Upper lobe of left lung (tissue), 4 donors: Measurements from ENCODE around the gene USP24.

Source experiments
- CTCF ChIP-seq, 6 experiments: fragments of 450-650 bp in 4 of 6; fragments of 200-600 bp in 2 of 6; sonication (generic) in 2 of 6; IDR thresholded peaks; one replicate each; pipeline ENCODE4 v1.5.1; 2016 to 2019; ENCODE audit warnings: antibody characterized with exemption in 6 of 6
- POLR2AphosphoS5 ChIP-seq, 2 donors: sonication (generic); formaldehyde crosslinking; IDR thresholded peaks; one replicate each; pipeline ENCODE4 v1.5.1; 2017; ENCODE audit warnings: antibody characterized with exemption in 2 of 2

DNA sequence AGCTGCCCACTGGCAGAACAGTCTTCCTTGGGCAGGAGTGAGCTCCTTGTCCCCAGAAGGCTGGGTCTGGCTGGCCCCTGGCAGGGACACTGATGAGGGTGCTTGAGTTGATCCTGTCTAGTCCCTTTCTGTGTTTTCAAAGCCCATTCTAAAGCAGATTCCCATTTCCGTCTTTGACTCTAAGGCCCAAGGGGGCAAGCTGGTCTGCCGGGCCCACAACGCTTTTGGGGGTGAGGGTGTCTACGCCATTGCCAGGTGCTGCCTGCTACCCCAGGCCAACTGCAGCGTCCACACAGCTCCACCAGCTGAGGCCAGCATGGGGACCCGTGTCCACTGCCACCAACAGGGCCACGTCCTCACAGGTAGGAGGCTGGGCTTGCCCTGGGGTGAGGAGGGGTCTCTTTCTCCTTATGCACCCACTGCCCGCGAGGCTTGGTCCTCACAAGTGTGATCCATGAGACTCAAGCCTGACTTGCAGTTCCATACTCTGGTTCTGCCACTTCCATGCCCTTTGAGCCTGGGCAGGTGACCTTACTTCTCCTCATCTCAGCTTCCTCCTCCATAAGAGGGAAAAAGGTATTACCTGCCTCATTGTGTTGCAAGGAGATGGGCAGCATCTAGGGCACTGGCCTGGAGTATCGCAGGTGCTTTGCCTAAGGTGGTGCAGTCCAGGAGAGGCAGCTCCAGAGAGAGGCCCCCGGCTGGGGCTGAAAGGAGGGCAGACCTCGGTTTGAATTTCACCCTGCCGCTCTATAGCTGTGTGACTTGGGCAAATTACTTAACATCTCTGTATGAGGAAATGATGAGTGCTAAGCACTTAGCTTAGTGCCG is 155.6 kb downstream of the USP24 start:
- TF ChIP-seq CTCF (IDR thresholded peaks at IDR 0.05) (no peak), POLR2AphosphoS5 (IDR thresholded peaks at IDR 0.05) (no peak)
